GM19351 (cell line): ENCODE measurements around the gene VSIR.

Experiments used
- ATAC-seq: cut with Tn5 transposase; IDR thresholded peaks from one replicate; pipeline ENCODE4 v1.9.1; 2021; ENCODE audit warnings: mild to moderate bottlenecking, moderate library complexity; ENCODE audit not compliant: unreplicated experiment

The VSIR gene

GRCh38 chr10:71698737-71699136 is 74.6 kb downstream of the VSIR start:
- ATAC-seq: no peak

GRCh38 chr10:71697938-71698709 is 75.2 kb downstream of the VSIR start:
- peak; percentile 38 for ATAC-seq
